ENCODE data around the gene NOCT.

DNA sequence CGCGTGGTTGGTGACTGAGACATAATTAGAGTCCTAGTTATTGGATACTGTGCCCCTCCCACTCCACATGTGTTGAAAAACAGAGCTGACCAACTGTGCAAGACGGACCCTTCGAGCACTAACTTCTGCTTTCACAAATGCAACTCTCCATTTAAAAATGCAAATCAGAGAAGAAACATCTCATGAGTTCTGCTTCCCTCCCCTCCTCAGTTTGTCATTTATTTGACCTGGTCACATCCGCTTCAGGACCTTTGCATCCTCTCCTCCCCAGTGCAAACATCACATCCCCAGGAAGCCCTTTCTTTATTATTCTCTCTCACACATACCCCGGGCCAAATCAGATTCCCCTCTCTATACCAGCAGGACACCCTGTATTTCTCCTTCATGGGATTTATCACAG, 38.1 kb upstream of the NOCT start:
- TF ChIP-seq POLR2AphosphoS5 (IDR thresholded peaks at IDR 0.05; ENCODE audit: low read depth, low read length) (no peak), REST (IDR thresholded peaks at IDR 0.05; ENCODE audit: insufficient read depth in 1 of 2, low read depth in 2 of 2, low read length in 1 of 2) (no peak)
- TF ChIP-seq, protein P1, sequence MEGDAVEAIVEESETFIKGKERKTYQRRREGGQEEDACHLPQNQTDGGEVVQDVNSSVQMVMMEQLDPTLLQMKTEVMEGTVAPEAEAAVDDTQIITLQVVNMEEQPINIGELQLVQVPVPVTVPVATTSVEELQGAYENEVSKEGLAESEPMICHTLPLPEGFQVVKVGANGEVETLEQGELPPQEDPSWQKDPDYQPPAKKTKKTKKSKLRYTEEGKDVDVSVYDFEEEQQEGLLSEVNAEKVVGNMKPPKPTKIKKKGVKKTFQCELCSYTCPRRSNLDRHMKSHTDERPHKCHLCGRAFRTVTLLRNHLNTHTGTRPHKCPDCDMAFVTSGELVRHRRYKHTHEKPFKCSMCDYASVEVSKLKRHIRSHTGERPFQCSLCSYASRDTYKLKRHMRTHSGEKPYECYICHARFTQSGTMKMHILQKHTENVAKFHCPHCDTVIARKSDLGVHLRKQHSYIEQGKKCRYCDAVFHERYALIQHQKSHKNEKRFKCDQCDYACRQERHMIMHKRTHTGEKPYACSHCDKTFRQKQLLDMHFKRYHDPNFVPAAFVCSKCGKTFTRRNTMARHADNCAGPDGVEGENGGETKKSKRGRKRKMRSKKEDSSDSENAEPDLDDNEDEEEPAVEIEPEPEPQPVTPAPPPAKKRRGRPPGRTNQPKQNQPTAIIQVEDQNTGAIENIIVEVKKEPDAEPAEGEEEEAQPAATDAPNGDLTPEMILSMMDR (IDR thresholded peaks at IDR 0.05) = no peak

Data from Panc1 (cell line).